Heart left ventricle (tissue), 16 donors: ENCODE results near the gene VAPB. TPM values are rescaled to one million over a fixed set of nuclear protein-coding genes. Genes with fewer than 3 reads are reported as not detected.

ENCODE experiments used
- ATAC-seq, 4 donors: fragments of 200-7000 bp; cut with Tn5 transposase; one replicate each; pipeline ENCODE4 v1.9.1; 2020 to 2022; ENCODE audit warnings: moderate library complexity in 4 of 4, mild to moderate bottlenecking in 3 of 4, moderate number of reproducible peaks in 1 of 4
- DNase-seq, 5 donors: peaks; one replicate each; pipeline ENCODE4 v3.0.0-alpha.2; 2020
- H3K27ac ChIP-seq, 12 donors: fragments of 200-600 bp; sonication (generic) in 4 of 12; one replicate each; pipeline versions ENCODE4 v1.5.0 to v1.8.0; 2016 to 2022; ENCODE audit warnings: mild to moderate bottlenecking in 2 of 12
- H3K27me3 ChIP-seq, 9 donors: fragments of 200-600 bp; sonication (generic) in 2 of 9; one replicate each; pipeline versions ENCODE4 v1.5.1 to v1.8.0; 2016 to 2022; ENCODE audit warnings: mild to moderate bottlenecking in 3 of 9
- H3K36me3 ChIP-seq, 9 donors: fragments of 200-600 bp; sonication (generic) in 2 of 9; one replicate each; pipeline versions ENCODE4 v1.5.0 to v1.8.0; 2018 to 2022; ENCODE audit warnings: mild to moderate bottlenecking in 2 of 9
- H3K4me1 ChIP-seq, 12 donors: fragments of 200-600 bp; sonication (generic) in 4 of 12; one replicate each; pipeline versions ENCODE4 v1.5.0 to v1.8.0; 2016 to 2022; ENCODE audit warnings: mild to moderate bottlenecking in 3 of 12
- H3K4me3 ChIP-seq, 12 donors: fragments of 200-600 bp; sonication (generic) in 4 of 12; one replicate each; pipeline versions ENCODE4 v1.5.0 to v1.8.0; 2017 to 2022; ENCODE audit warnings: mild to moderate bottlenecking in 9 of 12, moderate library complexity in 4 of 12
- H3K9me3 ChIP-seq, 12 donors: fragments of 200-600 bp; sonication (generic) in 4 of 12; one replicate each; pipeline versions ENCODE4 v1.5.0 to v1.8.0; 2016 to 2022; ENCODE audit warnings: mild to moderate bottlenecking in 1 of 12
- POLR2A ChIP-seq, 2 donors: fragments of 450-650 bp; IDR thresholded peaks; one replicate each; pipeline ENCODE4 v1.6.1; 2017; ENCODE audit warnings: antibody characterized with exemption in 2 of 2, mild to moderate bottlenecking in 2 of 2, moderate library complexity in 2 of 2
- whole genome bisulfite sequencing, 4 donors: extraction: QIAGEN DNeasy Blood & Tissue Kit in 2 of 4; methylation state at CpG; one replicate each; pipeline versions ENCODE4 v1.1.5 to v1.1.7; 2013 to 2018; 5-methylcytosine and 5-hydroxymethylcytosine counted together
- intact Hi-C, 10 donors: fragments of 100-400 bp; cut with DNase I; formaldehyde crosslinking; loops; one replicate each; pipeline versions ENCODE4 v1.11.1 to v1.14.2; 2022
- polyA plus RNA-seq, 2 donors: library from polyadenylated mRNA; stranded (reverse); fragments of 200-250 nt; gene quantifications; one replicate each; pipeline ENCODE4 v1.2.3, GENCODE V29; 2013
- total RNA-seq, 9 donors: library from RNA; depleted of rRNA in 2 of 9; stranded (reverse); fragments of >200 nt in 2 of 9; fragmentation: NEBNext Ultra II Directional in 3 of 9; extraction: Animal tissue kit (Norgen Biotek cat#: 25700) in 3 of 9; gene quantifications; one replicate each; pipeline versions ENCODE4 v1.1.0 to v1.2.4, GENCODE V29; 2016 to 2023
- TF ChIP-seq, protein P1 (sequence below), 12 donors: fragments of 200-600 bp; sonication (generic) in 4 of 12; IDR thresholded peaks; one replicate each; pipeline versions ENCODE4 v1.5.0 to v1.8.0; 2018 to 2022; ENCODE audit warnings: antibody characterized with exemption in 12 of 12, mild to moderate bottlenecking in 5 of 12
- donor health status: ischemic (EF 13 %, LVEDD 7.1; RV severe dilation, severe dysfunction).
- donor health status: healthy with polysubstance abuse.
- donor health status: DM: no; HTN: yes; CAD: no.
- donor health status: DM: no; HTN: no; CAD: no.
- donor health status: ischemic (EF 25% LVEDD 6.9; RV normal size, moderate dysfunction).
- donor health status: ischemic (EF 25% LVEDD 5.7; RV mildly dilated, moderate dysfunction).
- donor health status: healthy.
- donor health status: DM: yes; HTN: yes; CAD: no.
- donor health status: ischemic (EF 35%, LVEDD 5.7; RV mildly dilated, moderate dysfunction).
- donor health status: nonischemic (EF 11% LVEDD 7.7; RV severe dilation, severe dysfunction).
- donor health status: DM: yes; HTN: yes; CAD: no.
- donor health status: PGD.
- donor health status: ischemic (EF 29% LVEDD 5.4; RV normal size, mild dysfunction).
- donor health status: nonischemic (EF 23%, LVEDD 6.1; RV moderate dilation, normal function).

Gene VAPB
- total and polyA plus RNA-seq, 11 donors: 25.7 to 76.1 (median 62.7) TPM

DNA sequence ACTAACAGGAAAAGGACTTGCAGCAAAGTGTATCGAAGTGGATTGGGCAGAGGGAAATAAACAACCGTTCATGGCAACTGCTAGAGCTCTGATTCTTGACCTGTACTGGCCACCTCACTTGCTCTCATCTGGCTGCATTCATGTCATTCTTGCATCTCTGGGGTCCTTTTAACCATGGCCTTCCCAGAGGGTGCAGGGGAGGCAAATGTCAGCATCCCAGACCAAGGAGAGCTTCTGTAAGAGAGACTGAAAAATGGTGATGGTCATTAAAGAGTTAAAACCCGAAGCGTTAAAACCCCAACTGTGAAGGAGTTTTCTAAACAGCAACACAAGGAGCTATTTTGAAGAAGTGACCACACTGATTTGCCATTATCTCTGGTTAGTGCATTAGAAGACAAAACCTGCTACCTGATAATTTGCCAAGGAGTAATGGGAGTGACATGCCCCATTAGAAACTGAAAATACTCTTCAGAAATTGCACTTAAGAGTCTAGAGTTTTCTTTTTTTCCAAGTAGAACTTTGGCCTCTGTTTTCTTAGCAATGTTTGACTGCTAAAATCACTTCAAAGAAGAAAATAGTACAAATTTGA lies 63.7 kb downstream of the VAPB start:
- Histone ChIP-seq H3K36me3 (peaks cover 0 to 27% (median 10%) of the 10 kb centered on the region in 9 donors), H3K4me3 (no peak overlapping the region), H3K27me3 (no peaks in the 10 kb centered on the region), H3K27ac (no peak overlapping the region), H3K9me3 (peaks cover 0 to 13% (median 0%) of the 10 kb centered on the region in 12 donors), H3K4me1 (peaks cover 0 to 8% (median 0%) of the 10 kb centered on the region in 12 donors)
- no peak for ATAC-seq
- WGBS, 4 donors: 27 to 41% (median 32%) methylated on average over 4 of the region's 4 CpGs
- intact Hi-C loops: no loop called here
- no peak for DNase-seq
- TF ChIP-seq, protein P1, sequence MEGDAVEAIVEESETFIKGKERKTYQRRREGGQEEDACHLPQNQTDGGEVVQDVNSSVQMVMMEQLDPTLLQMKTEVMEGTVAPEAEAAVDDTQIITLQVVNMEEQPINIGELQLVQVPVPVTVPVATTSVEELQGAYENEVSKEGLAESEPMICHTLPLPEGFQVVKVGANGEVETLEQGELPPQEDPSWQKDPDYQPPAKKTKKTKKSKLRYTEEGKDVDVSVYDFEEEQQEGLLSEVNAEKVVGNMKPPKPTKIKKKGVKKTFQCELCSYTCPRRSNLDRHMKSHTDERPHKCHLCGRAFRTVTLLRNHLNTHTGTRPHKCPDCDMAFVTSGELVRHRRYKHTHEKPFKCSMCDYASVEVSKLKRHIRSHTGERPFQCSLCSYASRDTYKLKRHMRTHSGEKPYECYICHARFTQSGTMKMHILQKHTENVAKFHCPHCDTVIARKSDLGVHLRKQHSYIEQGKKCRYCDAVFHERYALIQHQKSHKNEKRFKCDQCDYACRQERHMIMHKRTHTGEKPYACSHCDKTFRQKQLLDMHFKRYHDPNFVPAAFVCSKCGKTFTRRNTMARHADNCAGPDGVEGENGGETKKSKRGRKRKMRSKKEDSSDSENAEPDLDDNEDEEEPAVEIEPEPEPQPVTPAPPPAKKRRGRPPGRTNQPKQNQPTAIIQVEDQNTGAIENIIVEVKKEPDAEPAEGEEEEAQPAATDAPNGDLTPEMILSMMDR (IDR thresholded peaks at IDR 0.05): no peak
- no peak for TF ChIP-seq POLR2A (IDR thresholded peaks at IDR 0.05)

DNA sequence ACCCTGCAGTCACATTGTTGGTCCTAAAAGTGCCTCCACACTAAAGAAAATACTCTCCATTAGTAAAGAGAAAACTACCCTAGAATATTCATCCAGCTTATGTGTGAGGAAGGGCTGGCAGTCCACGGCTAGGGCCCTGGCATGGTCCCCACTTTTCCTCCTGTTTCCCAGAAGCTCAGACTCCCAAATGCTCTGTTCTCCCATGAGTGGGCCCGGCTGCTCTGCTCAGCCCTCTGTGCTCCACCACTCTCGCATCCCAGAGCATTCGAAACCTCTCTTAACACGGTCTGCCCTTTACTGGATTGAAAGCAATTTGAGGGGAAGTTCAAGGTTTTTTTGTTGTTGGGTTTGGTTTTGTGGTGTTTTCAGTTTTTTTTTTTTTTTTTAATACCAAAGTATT lies 64.4 kb downstream of the VAPB start:
- Histone ChIP-seq H3K27me3 (no peaks in the 10 kb centered on the region), H3K27ac (no peak overlapping the region), H3K9me3 (peaks cover 0 to 13% (median 0%) of the 10 kb centered on the region in 12 donors), H3K36me3 (peaks cover 0 to 23% (median 4%) of the 10 kb centered on the region in 9 donors), H3K4me1 (peaks cover 0 to 8% (median 0%) of the 10 kb centered on the region in 12 donors), H3K4me3 (no peak overlapping the region)
- intact Hi-C loops: no loop called here
- WGBS, 4 donors: 72 to 83% (median 75%) methylated on average over 5 of the region's 5 CpGs
- no peak for DNase-seq
- TF ChIP-seq, protein P1 (IDR thresholded peaks at IDR 0.05): no peak
- TF ChIP-seq POLR2A (IDR thresholded peaks at IDR 0.05): no peak
- peak in 1 of 4 donors; percentile 26 for ATAC-seq

DNA sequence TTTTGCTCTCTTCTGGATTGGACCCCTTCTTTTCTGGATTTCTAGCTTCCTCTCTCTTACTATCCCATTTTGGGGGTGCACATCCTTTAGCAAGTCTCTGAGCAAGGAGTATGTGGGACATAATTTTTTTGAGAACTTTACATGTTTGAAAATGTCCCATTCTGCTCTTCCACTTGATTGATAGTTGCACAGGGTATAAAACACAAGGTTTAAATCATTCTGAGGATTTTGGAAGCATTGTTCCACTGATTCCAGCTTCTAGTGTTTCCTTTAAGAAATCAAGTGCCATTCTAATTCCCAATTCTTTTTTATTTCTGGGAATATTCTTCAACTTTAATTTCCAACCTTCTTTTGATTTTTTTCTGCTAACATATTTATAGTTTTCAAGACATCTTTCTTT lies 65.4 kb downstream of the VAPB start:
- TF ChIP-seq, protein P1 (IDR thresholded peaks at IDR 0.05): no peak
- no peak for TF ChIP-seq POLR2A (IDR thresholded peaks at IDR 0.05)
- DNase-seq (no peak), ATAC-seq (no peak)
- H3K27ac ChIP-seq: no peak overlapping the region
- peaks cover 0 to 8% (median 0%) of the 10 kb centered on the region in 12 donors for H3K4me1 ChIP-seq
- no peaks in the 10 kb centered on the region for H3K27me3 ChIP-seq
- peaks cover 0 to 15% (median 0%) of the 10 kb centered on the region in 9 donors for H3K36me3 ChIP-seq
- intact Hi-C loops: no loop called here
- no peak overlapping the region for H3K4me3 ChIP-seq
- peaks cover 0 to 13% (median 0%) of the 10 kb centered on the region in 12 donors for H3K9me3 ChIP-seq

DNA sequence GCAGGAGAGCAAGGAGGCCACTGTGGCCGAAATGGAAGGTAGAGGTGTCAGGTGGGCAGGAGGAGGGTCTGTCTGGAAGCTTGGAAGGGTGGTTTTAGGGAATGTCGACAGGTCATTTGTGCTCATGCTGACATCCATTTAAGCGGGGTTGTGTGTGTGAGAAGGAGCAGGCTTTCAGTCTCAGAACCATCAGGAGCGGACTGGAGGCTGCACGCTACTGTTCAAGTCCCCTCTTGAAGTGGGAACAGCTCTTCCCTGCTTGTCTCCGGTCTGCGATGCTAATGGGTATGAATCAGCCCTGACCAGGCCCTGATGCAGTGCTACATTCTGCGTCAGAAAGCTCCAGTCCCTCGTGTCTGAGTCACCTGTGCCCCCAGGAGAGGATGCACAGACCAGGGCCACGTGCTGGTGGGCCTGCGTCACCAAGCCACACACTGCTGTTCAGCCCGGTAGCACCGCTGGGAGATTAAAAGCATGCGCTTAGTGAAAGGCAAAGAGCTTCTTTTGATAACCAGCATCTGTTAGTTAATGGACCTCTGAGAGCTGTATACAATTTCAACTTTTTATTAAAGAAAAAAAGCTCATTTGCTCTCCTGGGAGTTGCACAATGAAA lies 68.2 kb downstream of the VAPB start:
- intact Hi-C loops: no loop called here
- peaks cover 0 to 8% (median 0%) of the 10 kb centered on the region in 12 donors for H3K4me1 ChIP-seq
- H3K36me3 ChIP-seq: no peaks in the 10 kb centered on the region
- peak in 2 of 4 donors; percentile 16 to 62 for ATAC-seq
- H3K27me3 ChIP-seq: no peaks in the 10 kb centered on the region
- TF ChIP-seq POLR2A (IDR thresholded peaks at IDR 0.05): no peak
- TF ChIP-seq, protein P1 (IDR thresholded peaks at IDR 0.05): no peak
- H3K4me3 ChIP-seq: no peak overlapping the region
- H3K9me3 ChIP-seq: peaks cover 0 to 13% (median 0%) of the 10 kb centered on the region in 12 donors
- WGBS, 4 donors: 82 to 91% (median 86%) methylated on average over 11 to 14 of the region's 14 CpGs
- H3K27ac ChIP-seq: no peak overlapping the region
- peak in 1 of 5 donors; percentile 41 for DNase-seq
